Measurements from ENCODE around the gene SMYD2.

SMYD2 gene

GRCh38 chr1:214264976-214265375 is 16.0 kb upstream of the SMYD2 start:
- H2BK12ac ChIP-seq (ENCODE audit: low read length), result no peak overlapping the region
- H3K9ac ChIP-seq (ENCODE audit: low read length), result no peak overlapping the region
- WGBS (ENCODE audit: extremely low coverage, insufficient coverage, insufficient read length), result no CpG with 5 or more reads among the region's 3 CpGs
- no peak overlapping the region for H2BK120ac ChIP-seq (ENCODE audit: insufficient read depth, low read length, poor library complexity)
- no peak overlapping the region for H2AFZ ChIP-seq (ENCODE audit: insufficient read depth, low read length, poor library complexity)
- H3K27me3 ChIP-seq (ENCODE audit: insufficient read depth, low read length), result no peaks in the 10 kb centered on the region
- H3K18ac ChIP-seq (ENCODE audit: low read length), result no peak overlapping the region
- H3K14ac ChIP-seq (ENCODE audit: low read length), result no peak overlapping the region
- H2BK5ac ChIP-seq (ENCODE audit: low read depth, low read length, poor library complexity), result no peak overlapping the region
- H3K4me2 ChIP-seq (ENCODE audit: low read length), result no peak overlapping the region
- DNase-seq, result no peak
- no peak overlapping the region for H3K23ac ChIP-seq (ENCODE audit: low read length)
- H4K91ac ChIP-seq (ENCODE audit: low read depth, low read length), result no peak overlapping the region
- H3K36me3 ChIP-seq (ENCODE audit: control insufficient read depth in 1 of 2, insufficient read depth in 2 of 2, low read length in 2 of 2), result no peaks in the 10 kb centered on the region
- no peak overlapping the region for H3K27ac ChIP-seq (ENCODE audit: low read depth, low read length)
- H3K9me3 ChIP-seq (ENCODE audit: insufficient read depth, low read depth, low read length), result peaks cover 3% of the 10 kb centered on the region
- H3K4me1 ChIP-seq (ENCODE audit: control insufficient read depth in 1 of 2, insufficient read depth in 2 of 2, low read length in 2 of 2), result peaks cover 2 to 4% of the 10 kb centered on the region in 2 experiments
- no peak overlapping the region for H4K8ac ChIP-seq (ENCODE audit: low read depth, low read length)
- H3K4me3 ChIP-seq (ENCODE audit: low read depth, low read length), result no peak overlapping the region
- H2AK5ac ChIP-seq (ENCODE audit: low read length), result no peak overlapping the region
- no peak overlapping the region for H3K4ac ChIP-seq (ENCODE audit: low read depth, low read length)
- H3K79me2 ChIP-seq (ENCODE audit: control insufficient read depth, insufficient read depth, low read length, poor library complexity), result no peaks in the 10 kb centered on the region
- no peaks in the 10 kb centered on the region for H3K79me1 ChIP-seq (ENCODE audit: low read length)
- H4K12ac ChIP-seq (ENCODE audit: low read depth, low read length), result no peak overlapping the region

- H4K8ac ChIP-seq (ENCODE audit: low read depth, low read length), result no peak overlapping the region
- no peak overlapping the region for H4K91ac ChIP-seq (ENCODE audit: low read depth, low read length)
- H2BK12ac ChIP-seq (ENCODE audit: low read length), result no peak overlapping the region
- no peaks in the 10 kb centered on the region for H3K27me3 ChIP-seq (ENCODE audit: insufficient read depth, low read length)
- H3K18ac ChIP-seq (ENCODE audit: low read length), result no peak overlapping the region
- no peak overlapping the region for H2AFZ ChIP-seq (ENCODE audit: insufficient read depth, low read length, poor library complexity)
- no peak overlapping the region for H3K9ac ChIP-seq (ENCODE audit: low read length)
- H2AK5ac ChIP-seq (ENCODE audit: low read length), result no peak overlapping the region
- no peaks in the 10 kb centered on the region for H3K4me1 ChIP-seq (ENCODE audit: control insufficient read depth in 1 of 2, insufficient read depth in 2 of 2, low read length in 2 of 2)
- H3K4me2 ChIP-seq (ENCODE audit: low read length), result no peak overlapping the region
- H3K23ac ChIP-seq (ENCODE audit: low read length), result no peak overlapping the region
- no peak overlapping the region for H2BK5ac ChIP-seq (ENCODE audit: low read depth, low read length, poor library complexity)
- no peaks in the 10 kb centered on the region for H3K79me2 ChIP-seq (ENCODE audit: control insufficient read depth, insufficient read depth, low read length, poor library complexity)
- H4K12ac ChIP-seq (ENCODE audit: low read depth, low read length), result no peak overlapping the region
- H3K4ac ChIP-seq (ENCODE audit: low read depth, low read length), result no peak overlapping the region
- no peaks in the 10 kb centered on the region for H3K79me1 ChIP-seq (ENCODE audit: low read length)
- H3K4me3 ChIP-seq (ENCODE audit: low read depth, low read length), result no peak overlapping the region
- H3K14ac ChIP-seq (ENCODE audit: low read length), result no peak overlapping the region
- H2BK120ac ChIP-seq (ENCODE audit: insufficient read depth, low read length, poor library complexity), result no peak overlapping the region
- H3K9me3 ChIP-seq (ENCODE audit: insufficient read depth, low read depth, low read length), result no peaks in the 10 kb centered on the region
- no CpG with 5 or more reads among the region's 2 CpGs for WGBS (ENCODE audit: extremely low coverage, insufficient coverage, insufficient read length)
- peak; percentile 14 to 59 for DNase-seq
- H3K27ac ChIP-seq (ENCODE audit: low read depth, low read length), result no peak overlapping the region
- no peaks in the 10 kb centered on the region for H3K36me3 ChIP-seq (ENCODE audit: control insufficient read depth in 1 of 2, insufficient read depth in 2 of 2, low read length in 2 of 2)
Observed at GRCh38 chr1:214270097-214270650, 10.8 kb upstream of the SMYD2 start.

GRCh38 chr1:214271174-214271858 is 9.6 kb upstream of the SMYD2 start:
- H3K14ac ChIP-seq (ENCODE audit: low read length), result no peak overlapping the region

GRCh38 chr1:214271995-214272731 is 8.8 kb upstream of the SMYD2 start:
- Histone ChIP-seq H3K79me1 (ENCODE audit: low read length) (peaks cover 2% of the 10 kb centered on the region), H4K8ac (ENCODE audit: low read depth, low read length) (no peak overlapping the region), H2AK5ac (ENCODE audit: low read length) (no peak overlapping the region), H4K12ac (ENCODE audit: low read depth, low read length) (no peak overlapping the region), H3K27ac (ENCODE audit: low read depth, low read length) (no peak overlapping the region), H3K9ac (ENCODE audit: low read length) (no peak overlapping the region), H2AFZ (ENCODE audit: insufficient read depth, low read length, poor library complexity) (no peak overlapping the region), H3K79me2 (ENCODE audit: control insufficient read depth, insufficient read depth, low read length, poor library complexity) (no peaks in the 10 kb centered on the region), H3K36me3 (ENCODE audit: control insufficient read depth in 1 of 2, insufficient read depth in 2 of 2, low read length in 2 of 2) (no peaks in the 10 kb centered on the region), H3K9me3 (ENCODE audit: insufficient read depth, low read depth, low read length) (no peaks in the 10 kb centered on the region), H4K91ac (ENCODE audit: low read depth, low read length) (no peak overlapping the region), H2BK120ac (ENCODE audit: insufficient read depth, low read length, poor library complexity) (no peak overlapping the region), H2BK5ac (ENCODE audit: low read depth, low read length, poor library complexity) (no peak overlapping the region), H3K4me3 (ENCODE audit: low read depth, low read length) (no peak overlapping the region), H3K27me3 (ENCODE audit: insufficient read depth, low read length) (no peaks in the 10 kb centered on the region), H3K4ac (ENCODE audit: low read depth, low read length) (peak overlapping the region; percentile 41), H3K18ac (ENCODE audit: low read length) (no peak overlapping the region), H2BK12ac (ENCODE audit: low read length) (no peak overlapping the region), H3K4me2 (ENCODE audit: low read length) (no peak overlapping the region), H3K14ac (ENCODE audit: low read length) (no peak overlapping the region), H3K23ac (ENCODE audit: low read length) (no peak overlapping the region), H3K4me1 (ENCODE audit: control insufficient read depth in 1 of 2, insufficient read depth in 2 of 2, low read length in 2 of 2) (peaks cover 3 to 5% of the 10 kb centered on the region in 2 experiments)
- no CpG with 5 or more reads among the region's 4 CpGs for WGBS (ENCODE audit: extremely low coverage, insufficient coverage, insufficient read length)
- DNase-seq, result peak; percentile 69 to 85

More at GRCh38 chr1:214271174-214271858, 9.6 kb upstream of the SMYD2 start:
- WGBS (ENCODE audit: extremely low coverage, insufficient coverage, insufficient read length), result no CpG with 5 or more reads among the region's 3 CpGs
- no peaks in the 10 kb centered on the region for H3K79me2 ChIP-seq (ENCODE audit: control insufficient read depth, insufficient read depth, low read length, poor library complexity)
- H3K27ac ChIP-seq (ENCODE audit: low read depth, low read length), result no peak overlapping the region
- peak in 1 of 2 donors; percentile 54 for DNase-seq
- H3K9me3 ChIP-seq (ENCODE audit: insufficient read depth, low read depth, low read length), result no peaks in the 10 kb centered on the region
- H3K18ac ChIP-seq (ENCODE audit: low read length), result no peak overlapping the region
- no peaks in the 10 kb centered on the region for H3K36me3 ChIP-seq (ENCODE audit: control insufficient read depth in 1 of 2, insufficient read depth in 2 of 2, low read length in 2 of 2)
- no peak overlapping the region for H2BK5ac ChIP-seq (ENCODE audit: low read depth, low read length, poor library complexity)
- H2BK12ac ChIP-seq (ENCODE audit: low read length), result no peak overlapping the region
- H3K23ac ChIP-seq (ENCODE audit: low read length), result no peak overlapping the region
- H2BK120ac ChIP-seq (ENCODE audit: insufficient read depth, low read length, poor library complexity), result no peak overlapping the region
- H2AK5ac ChIP-seq (ENCODE audit: low read length), result no peak overlapping the region
- no peak overlapping the region for H4K8ac ChIP-seq (ENCODE audit: low read depth, low read length)
- no peaks in the 10 kb centered on the region for H3K79me1 ChIP-seq (ENCODE audit: low read length)
- no peak overlapping the region for H3K4me2 ChIP-seq (ENCODE audit: low read length)
- no peak overlapping the region for H4K91ac ChIP-seq (ENCODE audit: low read depth, low read length)
- no peaks in the 10 kb centered on the region for H3K4me1 ChIP-seq (ENCODE audit: control insufficient read depth in 1 of 2, insufficient read depth in 2 of 2, low read length in 2 of 2)
- no peak overlapping the region for H3K4ac ChIP-seq (ENCODE audit: low read depth, low read length)
- H3K4me3 ChIP-seq (ENCODE audit: low read depth, low read length), result no peak overlapping the region
- no peak overlapping the region for H3K9ac ChIP-seq (ENCODE audit: low read length)
- H2AFZ ChIP-seq (ENCODE audit: insufficient read depth, low read length, poor library complexity), result no peak overlapping the region
- no peaks in the 10 kb centered on the region for H3K27me3 ChIP-seq (ENCODE audit: insufficient read depth, low read length)
- H4K12ac ChIP-seq (ENCODE audit: low read depth, low read length), result no peak overlapping the region

All from trophoblast cell (in vitro differentiated cells and primary cell).